HG03103 (cell line): Measurements from ENCODE around the gene EFNA5.
"Not testable (repeated sequence)": the region's sequence is repeated elsewhere in the genome, so short reads cannot be mapped to it uniquely, and the experiment has no call there.

ENCODE experiments used
- ATAC-seq: cut with Tn5 transposase; IDR thresholded peaks from one replicate; pipeline ENCODE4 v1.9.1; 2021; ENCODE audit warnings: low read depth; ENCODE audit not compliant: unreplicated experiment

The EFNA5 gene

GRCh38 chr5:107501965-107502675, 168.6 kb downstream of the EFNA5 start:
- ATAC-seq = no peak

DNA sequence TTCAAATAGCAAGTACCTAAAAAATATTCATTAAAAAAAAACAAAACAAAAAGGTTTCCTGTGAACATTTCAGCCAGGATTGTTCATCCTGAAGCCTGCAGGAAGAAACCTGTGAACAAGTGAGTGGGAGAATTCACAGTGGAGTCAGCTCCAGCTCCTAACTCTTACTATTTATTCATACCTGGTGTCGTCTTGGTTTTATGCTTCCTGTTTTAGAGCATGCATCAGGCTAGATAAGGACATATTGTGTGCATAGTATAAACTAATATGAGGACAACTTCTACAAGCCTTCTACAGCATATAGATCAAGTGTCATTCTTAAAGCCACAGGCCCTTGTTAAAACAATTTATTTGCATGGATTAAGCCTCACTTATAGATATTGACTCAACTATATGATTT, 169.9 kb downstream of the EFNA5 start:
- no peak for ATAC-seq

- no peak for ATAC-seq
These were observed 170.4 kb downstream of the EFNA5 start for GRCh38 chr5:107500347-107500746.

- ATAC-seq = no peak
These were observed 171.0 kb downstream of the EFNA5 start for GRCh38 chr5:107499776-107500175.

DNA sequence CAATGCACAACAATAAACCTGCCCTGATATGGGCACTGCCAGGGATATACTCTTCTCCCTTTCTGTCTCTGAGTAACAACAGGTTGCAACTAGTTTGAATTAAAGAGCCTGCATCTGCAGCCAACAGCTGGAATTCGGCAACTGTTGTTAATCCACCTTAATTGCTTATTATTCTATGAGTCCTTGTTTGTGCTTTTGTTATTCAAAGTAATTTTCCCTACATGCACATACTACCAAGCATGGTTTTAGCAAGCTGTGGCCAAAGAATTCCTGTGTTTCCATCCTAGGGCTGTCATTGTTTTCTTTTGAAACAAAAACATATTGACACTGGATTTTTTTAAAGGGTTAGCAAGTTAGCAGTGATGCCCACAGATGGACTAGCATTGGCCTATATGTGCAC, 171.5 kb downstream of the EFNA5 start:
- no peak for ATAC-seq

DNA sequence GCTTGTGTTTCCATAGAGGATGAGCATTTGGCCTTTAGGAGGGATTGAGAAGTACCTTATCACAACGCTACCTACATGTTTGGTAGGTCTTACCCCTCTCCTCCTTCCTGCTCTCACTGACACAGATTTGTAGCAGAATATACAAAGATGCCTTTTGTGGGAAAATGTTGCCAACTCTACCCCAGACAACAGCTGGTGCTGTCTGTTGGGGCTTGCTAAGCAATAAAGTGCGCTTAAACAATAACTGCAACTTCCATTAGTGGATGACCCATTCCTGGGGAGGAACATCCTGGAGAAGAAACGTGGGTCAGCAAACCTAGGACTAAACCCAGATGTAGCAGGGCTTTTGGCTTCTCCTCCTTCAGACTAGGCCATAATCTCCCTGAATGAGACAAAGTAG, 174.3 kb downstream of the EFNA5 start:
- no peak for ATAC-seq

GRCh38 chr5:107494129-107494528, 176.6 kb downstream of the EFNA5 start:
- ATAC-seq = not testable (repeated sequence)

GRCh38 chr5:107487056-107487542, 183.6 kb downstream of the EFNA5 start:
- ATAC-seq = no peak

DNA sequence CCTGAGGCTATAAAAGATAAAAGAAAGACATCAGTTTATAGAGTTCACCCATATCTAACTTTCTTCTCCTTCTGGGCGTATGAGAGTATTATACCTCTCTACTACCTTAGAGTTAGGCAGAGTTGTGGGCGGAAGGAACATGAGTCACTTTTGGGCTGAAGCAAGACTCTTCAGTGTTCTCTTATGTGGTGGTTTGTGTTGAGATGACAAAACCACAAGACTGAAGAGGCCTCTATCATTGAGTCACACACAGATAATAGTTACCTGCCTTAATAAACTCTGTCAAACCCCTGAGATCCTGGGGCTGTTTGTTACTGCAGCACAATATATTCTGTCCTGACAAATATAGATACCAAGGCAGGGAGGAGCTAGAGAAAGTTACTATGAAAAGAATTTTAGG, 184.2 kb downstream of the EFNA5 start:
- ATAC-seq = peak; percentile 60

DNA sequence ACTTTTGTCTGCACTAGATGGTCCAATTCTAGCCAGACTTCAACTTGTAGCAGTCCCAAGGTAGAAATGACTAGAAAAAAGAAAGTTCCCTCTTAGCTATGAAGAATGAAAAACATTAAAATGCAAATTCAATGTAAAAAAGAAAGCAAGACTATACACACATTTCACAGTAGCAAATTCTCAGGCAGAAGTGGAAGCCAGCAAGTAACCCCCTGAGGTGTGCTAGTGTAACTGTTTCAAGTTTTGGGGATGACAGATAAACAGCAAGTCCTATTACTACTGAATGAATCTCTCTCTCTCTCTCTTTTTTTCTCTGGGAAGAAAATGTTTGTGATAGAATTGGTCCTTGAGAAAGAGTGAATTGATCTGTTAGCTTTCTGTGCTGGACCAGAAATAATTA, 185.6 kb downstream of the EFNA5 start:
- no peak for ATAC-seq

DNA sequence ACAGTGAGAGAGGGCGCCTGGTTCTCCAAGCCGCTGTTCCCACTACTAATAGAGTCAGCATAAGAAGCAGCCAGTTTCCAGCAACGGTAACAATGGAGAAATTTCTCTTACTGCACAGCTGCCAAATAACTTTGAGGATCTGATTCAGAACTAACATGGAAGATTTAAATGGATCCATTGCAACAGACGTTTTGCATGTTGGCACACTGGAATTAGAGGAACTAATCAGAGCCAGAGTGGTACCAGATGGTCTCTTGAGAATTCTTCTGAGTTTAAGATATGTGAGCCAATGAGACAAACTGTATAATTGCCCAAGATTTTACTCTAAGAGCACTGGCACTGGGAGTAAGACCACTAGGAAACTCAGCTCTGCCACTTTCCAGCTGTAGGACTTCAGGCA, 186.5 kb downstream of the EFNA5 start:
- no peak for ATAC-seq

DNA sequence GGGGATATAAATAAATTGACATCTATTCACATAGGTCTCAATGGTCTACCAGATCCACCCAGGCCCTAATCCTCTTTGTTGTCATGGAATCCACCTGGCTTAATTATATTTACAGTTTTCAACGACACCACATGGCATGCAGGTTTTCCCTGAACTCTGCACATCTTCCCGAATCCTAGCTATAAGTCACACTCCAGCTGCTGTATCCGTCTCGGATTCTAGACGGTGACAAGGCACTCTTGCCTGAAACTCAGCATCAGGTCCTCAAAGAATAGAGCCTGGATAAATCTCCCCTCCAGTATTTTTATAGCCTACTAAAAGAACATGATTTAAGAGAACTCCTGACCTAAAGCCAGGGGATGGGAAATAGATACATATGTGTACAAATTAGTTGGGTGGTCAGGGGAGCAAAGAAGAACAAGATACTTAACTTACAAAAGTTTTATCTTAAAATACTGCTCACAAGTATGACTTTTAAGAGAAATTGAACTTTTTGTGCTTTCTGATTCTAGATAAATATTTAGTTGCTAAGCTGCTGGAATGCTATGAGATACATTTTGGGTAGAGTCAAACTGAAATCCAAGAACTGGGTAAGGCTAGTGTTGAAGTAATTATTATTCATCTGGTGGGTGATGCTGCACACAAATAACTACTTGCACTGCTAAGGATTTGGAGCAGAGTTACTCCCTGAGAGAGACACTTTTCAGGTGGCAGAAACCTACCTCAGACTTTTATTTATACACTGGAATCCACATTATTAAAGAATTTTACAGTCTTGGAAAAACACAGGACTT, 187.3 kb downstream of the EFNA5 start:
- no peak for ATAC-seq

- ATAC-seq = no peak
These were observed 192.6 kb downstream of the EFNA5 start for GRCh38 chr5:107478068-107478641.

- ATAC-seq = no peak
These were observed 193.2 kb downstream of the EFNA5 start for GRCh38 chr5:107477492-107477891.

DNA sequence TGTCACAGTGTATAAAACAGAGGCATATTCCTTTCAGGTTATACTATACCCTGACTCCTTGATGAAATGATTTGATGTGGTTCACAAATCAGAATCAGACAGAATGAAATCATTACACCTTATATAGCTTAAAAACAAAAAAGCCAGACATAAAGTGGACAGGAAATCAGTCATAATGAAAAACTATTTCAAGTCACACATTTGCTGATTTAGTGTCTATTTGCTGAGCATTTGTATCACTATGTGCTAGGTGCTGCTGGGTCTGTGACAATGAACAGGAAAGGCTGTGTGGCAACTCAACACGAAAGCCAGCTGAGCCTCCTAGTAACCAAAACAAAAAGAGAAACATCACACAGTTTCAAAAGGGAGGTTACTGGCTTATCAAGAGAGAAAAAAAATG, 194.0 kb downstream of the EFNA5 start:
- ATAC-seq = peak; percentile 94

DNA sequence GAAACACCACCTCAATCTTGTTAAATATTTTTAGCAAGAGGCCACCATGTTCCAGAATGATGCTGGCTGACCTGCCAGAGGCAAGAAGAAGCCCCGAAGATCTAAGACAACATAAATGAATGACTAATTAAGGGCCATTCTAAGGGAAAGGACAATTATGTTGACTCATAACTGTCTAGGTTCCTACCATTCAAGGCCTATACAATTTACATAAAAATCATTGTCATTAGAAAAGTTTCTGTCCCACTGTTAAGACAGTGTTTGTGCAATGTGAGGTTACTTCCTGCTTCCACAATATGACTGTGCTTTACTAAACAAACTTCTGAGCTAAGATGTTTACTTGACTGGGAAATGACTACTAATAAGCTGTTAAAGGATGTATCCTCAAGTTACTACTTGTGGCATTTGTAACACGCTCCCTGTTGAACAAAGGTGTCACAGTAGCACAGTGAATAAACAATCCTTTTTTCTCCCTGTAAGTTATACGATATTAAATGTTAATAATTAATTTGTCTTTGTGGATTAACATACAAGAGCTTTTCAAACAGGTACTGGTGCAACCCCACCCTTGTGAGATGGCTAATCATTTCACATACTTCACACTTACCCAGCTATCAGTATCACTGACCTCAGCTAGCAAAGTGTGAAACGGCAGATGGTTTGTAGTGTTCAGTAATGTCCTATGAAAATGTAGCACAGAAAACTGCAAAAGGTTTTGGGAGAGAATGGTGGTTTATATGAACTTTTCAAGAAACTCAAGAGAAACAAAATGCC, 195.8 kb downstream of the EFNA5 start:
- ATAC-seq = peak; percentile 34

DNA sequence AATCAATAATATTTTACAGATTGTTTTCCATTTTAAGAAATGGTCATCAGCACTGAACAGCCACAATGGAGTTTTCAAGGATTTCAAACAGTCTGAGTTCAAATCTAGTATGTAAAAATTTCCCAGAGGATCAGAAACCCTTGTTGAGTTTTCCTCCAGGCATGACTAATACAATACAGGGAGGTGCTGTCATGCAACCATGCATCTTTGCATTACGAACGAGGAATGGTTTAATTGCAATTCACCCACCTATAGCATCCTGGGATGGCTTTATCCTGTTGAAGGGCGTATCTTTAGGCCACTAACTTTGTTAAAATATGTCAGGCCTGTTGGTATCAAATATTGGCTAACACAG, 196.4 kb downstream of the EFNA5 start:
- no peak for ATAC-seq

DNA sequence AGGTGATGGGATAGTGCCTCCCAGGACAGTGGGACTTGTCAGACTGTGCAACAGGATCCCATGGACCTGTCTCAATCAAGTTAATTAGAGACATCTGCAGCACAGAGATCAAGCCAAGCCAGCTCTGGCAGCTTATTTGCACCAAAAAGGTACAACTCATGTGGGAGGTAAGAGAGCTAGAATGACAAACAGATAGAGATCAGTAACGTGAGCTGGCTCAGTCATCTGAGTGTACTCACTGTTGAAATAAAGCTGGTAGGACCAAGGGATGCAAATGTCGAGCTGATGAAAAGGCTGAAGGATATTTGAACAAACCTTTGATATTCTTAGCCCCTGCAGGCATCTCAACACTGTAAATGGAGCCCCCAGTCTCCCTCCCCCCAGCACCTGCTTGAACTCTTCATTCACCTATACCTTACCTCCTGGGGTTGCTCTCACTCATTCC, 198.1 kb downstream of the EFNA5 start:
- no peak for ATAC-seq

GRCh38 chr5:107470295-107470582, 200.5 kb downstream of the EFNA5 start:
- ATAC-seq = no peak

- no peak for ATAC-seq
These were observed 201.0 kb downstream of the EFNA5 start for GRCh38 chr5:107469485-107470294.
